22Rv1 (cell line): Measurements from ENCODE around the gene GLP1R.

Experiments used
- CTCF ChIP-seq: fragments of 450-650 bp; IDR thresholded peaks from 2 replicates; pipeline ENCODE4 v1.5.1; 2017; ENCODE audit warnings: mild to moderate bottlenecking
- ZFX ChIP-seq: fragments of 450-650 bp; IDR thresholded peaks from 2 replicates; pipeline ENCODE4 v1.6.1; 2017; ENCODE audit warnings: antibody characterized with exemption, borderline replicate concordance

- no peak for TF ChIP-seq CTCF
- TF ChIP-seq ZFX = no peak
Measured at GRCh38 chr6:39061588-39061987, 13.0 kb downstream of the GLP1R start.
